PC-9 (cell line): ENCODE measurements around the gene MRPL41. TPM values are rescaled to one million over a fixed set of nuclear protein-coding genes. Genes with fewer than 3 reads are reported as not detected.

Experiments
- BruUV-seq: library from RNA; stranded (reverse); fragments of 400-500 nt; replicated peaks from 2 replicates; lab custom pipeline; 2021; lab: Mats Ljungman, UMichigan
- CTCF ChIA-PET: fragments of 300-600 bp; sonication (Branson Sonifier 250); formaldehyde crosslinking; loops from one replicate; lab custom pipeline; 2022; ENCODE audit warnings: antibody characterized with exemption; lab: Charles Lee
- POLR2A ChIA-PET: fragments of 300-600 bp; sonication (Branson Sonifier 250); formaldehyde crosslinking; loops from one replicate; lab custom pipeline; 2022; ENCODE audit warnings: antibody characterized with exemption; ENCODE audit not compliant: unreplicated experiment; lab: Charles Lee
- DNase-seq, 2 experiments: peaks; one replicate each; pipeline versions ENCODE4 v3.0.0 to v3.0.0-alpha.2; 2015 to 2022; ENCODE audit warnings: mixed read lengths in 1 of 2
- H2AFZ ChIP-seq: fragments of 200-600 bp; sonication (generic); 2 replicates; pipeline ENCODE4 v1.8.1; 2017; ENCODE audit warnings: antibody characterized with exemption
- H3F3A ChIP-seq: fragments of 200-600 bp; sonication (generic); 2 replicates; pipeline ENCODE4 v1.8.1; 2017; ENCODE audit warnings: antibody characterized with exemption, mild to moderate bottlenecking, low read depth; ENCODE audit not compliant: insufficient read depth
- H3K27ac ChIP-seq: fragments of 200-600 bp; sonication (generic); 2 replicates; pipeline ENCODE4 v1.6.1; 2016; ENCODE audit warnings: mixed run types
- H3K27me3 ChIP-seq: fragments of 200-600 bp; sonication (generic); 2 replicates; pipeline ENCODE4 v1.6.1; 2016; ENCODE audit warnings: low read depth, mixed run types; ENCODE audit not compliant: insufficient read depth
- H3K36me3 ChIP-seq: fragments of 200-600 bp; sonication (generic); 2 replicates; pipeline ENCODE4 v1.6.1; 2016; ENCODE audit warnings: low read depth, mixed run types
- H3K4me1 ChIP-seq: fragments of 200-600 bp; sonication (generic); replicated peaks from 2 replicates; pipeline ENCODE4 v1.6.1; 2016; ENCODE audit warnings: mixed run types; ENCODE audit not compliant: insufficient read depth
- H3K4me2 ChIP-seq: fragments of 200-600 bp; sonication (generic); 2 replicates; pipeline ENCODE4 v1.6.1; 2017; ENCODE audit warnings: mixed run types
- H3K4me3 ChIP-seq: fragments of 200-600 bp; sonication (generic); 2 replicates; pipeline ENCODE4 v1.6.1; 2016; ENCODE audit warnings: mixed run types
- H3K79me2 ChIP-seq: fragments of 200-600 bp; sonication (generic); 2 replicates; pipeline ENCODE4 v1.6.1; 2017; ENCODE audit warnings: low read depth, mixed run types
- H3K9me2 ChIP-seq: fragments of 200-600 bp; sonication (generic); 2 replicates; pipeline ENCODE4 v1.8.1; 2017; ENCODE audit warnings: mild to moderate bottlenecking; ENCODE audit not compliant: insufficient read depth
- H3K9me3 ChIP-seq: fragments of 200-600 bp; sonication (generic); 2 replicates; pipeline ENCODE4 v1.8.1; 2016; ENCODE audit warnings: low read depth; ENCODE audit not compliant: insufficient read depth
- H4K20me1 ChIP-seq: fragments of 200-600 bp; sonication (generic); 2 replicates; pipeline ENCODE4 v1.8.1; 2017; ENCODE audit not compliant: insufficient read depth
- EZH2 ChIP-seq: fragments of 200-600 bp; sonication (generic); IDR thresholded peaks from 2 replicates; pipeline ENCODE4 v1.8.0; 2017; ENCODE audit warnings: antibody characterized with exemption, low read depth
- intact Hi-C: fragments of 100-400 bp; cut with micrococcal nuclease; formaldehyde crosslinking; loops from one replicate; pipeline ENCODE4 v1.10.0; 2022; ENCODE audit not compliant: unreplicated experiment
- total RNA-seq: library from RNA; stranded (reverse); gene quantifications from 2 replicates; pipeline ENCODE4 v1.2.3, GENCODE V29; 2021
- TF ChIP-seq, protein P1 (sequence below): fragments of 200-600 bp; sonication (generic); conservative IDR thresholded peaks from 2 replicates; pipeline ENCODE4 v1.6.1; 2017; ENCODE audit warnings: mixed run types, antibody characterized with exemption, mild to moderate bottlenecking, moderate library complexity

The MRPL41 gene
- total RNA-seq, 1 experiment from 2014 or later, result 54.5 TPM

DNA sequence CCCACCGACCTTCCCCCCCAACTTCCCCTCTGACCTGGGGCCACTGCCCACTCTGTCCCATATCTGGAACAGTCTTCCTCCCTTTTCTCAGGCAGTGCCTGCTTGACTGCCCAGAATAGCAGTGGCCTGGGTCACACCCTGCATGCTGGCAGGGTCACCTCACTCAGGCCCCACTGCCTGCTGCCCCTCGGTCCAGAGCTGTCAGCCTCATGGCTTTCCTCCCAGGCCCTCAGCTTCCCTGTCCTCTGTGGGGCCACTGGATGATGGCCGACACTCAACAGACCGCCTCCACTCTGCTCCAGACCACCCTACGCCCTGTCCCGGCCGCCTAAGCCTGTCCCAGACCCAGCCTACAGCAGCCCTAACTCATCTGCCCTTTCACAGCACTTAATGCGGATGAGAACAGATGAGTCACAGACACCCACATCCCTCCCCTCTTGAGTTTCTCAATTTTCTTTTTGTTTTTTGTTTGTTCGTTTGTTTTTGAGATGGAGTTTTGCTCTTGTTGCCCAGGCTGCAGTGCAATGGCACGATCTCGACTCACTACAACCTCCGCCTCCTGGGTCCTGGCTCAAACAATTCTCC, 7.4 kb upstream of the MRPL41 start:
- H3K79me2 ChIP-seq, result no peaks in the 10 kb centered on the region
- no peak overlapping the region for H3K4me2 ChIP-seq
- H3K9me3 ChIP-seq, result no peaks in the 10 kb centered on the region
- no peaks in the 10 kb centered on the region for H3K4me1 ChIP-seq
- ChIA-PET CTCF (interaction anchor here (0.7 kb wide), 1 partner anchor 259 kb away, joined by 4 read pairs; no protein-coding TSS in a partner anchor), POLR2A (no interaction called here)
- no peaks in the 10 kb centered on the region for H3K36me3 ChIP-seq
- H4K20me1 ChIP-seq, result no peaks in the 10 kb centered on the region
- H3K9me2 ChIP-seq, result no peaks in the 10 kb centered on the region
- peaks cover 22% of the 10 kb centered on the region; the same call in 1 of the 2 replicates for H3K27me3 ChIP-seq
- TF ChIP-seq EZH2, result no peak
- TF ChIP-seq, protein P1, sequence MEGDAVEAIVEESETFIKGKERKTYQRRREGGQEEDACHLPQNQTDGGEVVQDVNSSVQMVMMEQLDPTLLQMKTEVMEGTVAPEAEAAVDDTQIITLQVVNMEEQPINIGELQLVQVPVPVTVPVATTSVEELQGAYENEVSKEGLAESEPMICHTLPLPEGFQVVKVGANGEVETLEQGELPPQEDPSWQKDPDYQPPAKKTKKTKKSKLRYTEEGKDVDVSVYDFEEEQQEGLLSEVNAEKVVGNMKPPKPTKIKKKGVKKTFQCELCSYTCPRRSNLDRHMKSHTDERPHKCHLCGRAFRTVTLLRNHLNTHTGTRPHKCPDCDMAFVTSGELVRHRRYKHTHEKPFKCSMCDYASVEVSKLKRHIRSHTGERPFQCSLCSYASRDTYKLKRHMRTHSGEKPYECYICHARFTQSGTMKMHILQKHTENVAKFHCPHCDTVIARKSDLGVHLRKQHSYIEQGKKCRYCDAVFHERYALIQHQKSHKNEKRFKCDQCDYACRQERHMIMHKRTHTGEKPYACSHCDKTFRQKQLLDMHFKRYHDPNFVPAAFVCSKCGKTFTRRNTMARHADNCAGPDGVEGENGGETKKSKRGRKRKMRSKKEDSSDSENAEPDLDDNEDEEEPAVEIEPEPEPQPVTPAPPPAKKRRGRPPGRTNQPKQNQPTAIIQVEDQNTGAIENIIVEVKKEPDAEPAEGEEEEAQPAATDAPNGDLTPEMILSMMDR, result no peak
- H3K4me3 ChIP-seq, result no peak overlapping the region
- intact Hi-C loops, result no loop called here
- BruUV-seq, result no TSS peak
- no peaks in the 10 kb centered on the region; the same call in 1 of the 2 replicates for H3F3A ChIP-seq
- no peak for DNase-seq
- H2AFZ ChIP-seq, result no peak overlapping the region
- no peak overlapping the region for H3K27ac ChIP-seq

DNA sequence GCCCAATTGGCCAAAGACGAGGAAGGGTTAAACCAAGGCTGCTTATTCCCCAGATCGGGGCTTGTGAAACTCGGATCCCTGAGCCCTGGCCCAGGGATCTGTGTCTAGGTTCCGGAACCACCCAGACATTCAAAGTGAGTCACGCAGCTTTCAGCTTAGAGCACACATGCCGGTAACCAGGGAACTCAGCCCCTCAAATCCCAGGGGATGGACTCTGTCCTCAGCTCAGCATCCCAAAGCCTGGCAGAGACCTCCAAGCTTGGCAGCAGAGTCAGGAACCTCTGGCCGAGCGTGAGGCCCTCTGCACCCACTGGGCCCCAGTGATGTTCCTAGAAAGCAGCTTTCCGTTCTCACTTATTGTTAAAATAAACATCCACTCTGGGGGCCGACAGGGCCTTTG, 6.6 kb upstream of the MRPL41 start:
- H3K9me2 ChIP-seq, result no peaks in the 10 kb centered on the region
- peaks cover 22% of the 10 kb centered on the region; the same call in 1 of the 2 replicates for H3K27me3 ChIP-seq
- TF ChIP-seq EZH2, result no peak
- TF ChIP-seq, protein P1, result no peak
- CTCF ChIA-PET, result interaction anchor here (0.6 to 0.7 kb wide), 3 partner anchors 70 to 260 kb away, joined by 3 to 4 read pairs (median 3); no protein-coding TSS in a partner anchor
- intact Hi-C loops, result no loop called here
- H3K4me1 ChIP-seq, result peaks cover 7% of the 10 kb centered on the region
- H3K4me3 ChIP-seq, result no peak overlapping the region
- H3K9me3 ChIP-seq, result no peaks in the 10 kb centered on the region
- BruUV-seq, result no TSS peak
- H2AFZ ChIP-seq, result no peak overlapping the region
- H3K4me2 ChIP-seq, result no peak overlapping the region
- H3F3A ChIP-seq, result peaks cover 7% of the 10 kb centered on the region; the same call in 1 of the 2 replicates
- no peak for DNase-seq
- H3K27ac ChIP-seq, result no peak overlapping the region
- H4K20me1 ChIP-seq, result no peaks in the 10 kb centered on the region
- POLR2A ChIA-PET, result no interaction called here
- no peaks in the 10 kb centered on the region for H3K79me2 ChIP-seq
- no peaks in the 10 kb centered on the region for H3K36me3 ChIP-seq

DNA sequence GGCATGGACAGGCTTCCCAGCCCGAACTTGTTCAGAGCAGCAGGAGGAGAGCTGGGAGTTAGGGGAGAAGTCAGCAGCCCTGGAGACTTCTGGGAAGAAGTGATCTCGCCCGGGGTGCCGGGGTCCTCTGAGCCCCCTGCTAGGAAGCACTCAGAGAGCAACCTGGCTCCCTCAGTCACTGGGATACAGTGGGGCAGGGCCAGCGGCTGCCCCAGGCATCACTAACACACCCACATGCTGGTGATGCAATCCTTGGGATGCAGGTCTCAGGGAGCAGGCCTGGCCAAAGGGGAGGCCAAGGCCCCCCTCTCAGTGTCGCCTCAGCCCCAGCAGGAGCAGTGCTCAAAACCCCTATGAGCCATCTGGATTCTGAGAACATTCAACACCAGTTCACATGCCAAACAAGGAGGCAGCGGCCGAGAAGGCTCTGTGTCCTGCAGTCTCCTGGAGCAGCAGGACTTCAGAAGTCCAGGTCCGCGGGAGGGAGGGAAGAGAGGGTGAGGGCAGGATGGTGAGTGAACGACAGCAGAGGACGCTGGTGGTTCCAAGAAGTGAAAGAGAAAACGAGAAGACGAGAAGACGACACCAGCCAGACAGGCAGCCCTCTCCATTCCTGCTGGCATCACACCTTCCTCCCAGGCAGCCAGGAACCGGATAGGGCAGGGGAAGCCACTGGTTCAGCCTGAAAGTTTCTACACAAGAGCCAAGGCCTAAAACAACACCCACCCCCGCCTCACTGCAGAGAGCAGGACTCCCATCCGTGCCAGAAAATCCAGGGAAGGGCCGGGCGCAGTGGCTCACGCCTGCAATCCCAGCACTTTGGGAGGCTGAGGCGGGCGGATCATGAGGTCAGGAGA, 3.8 kb upstream of the MRPL41 start:
- ChIA-PET CTCF (no interaction called here), POLR2A (no interaction called here)
- Histone ChIP-seq H3F3A (peaks cover 19% of the 10 kb centered on the region), H3K4me2 (no peak overlapping the region), H3K27ac (no peak overlapping the region), H3K36me3 (no peaks in the 10 kb centered on the region), H3K4me1 (peaks cover 8% of the 10 kb centered on the region), H2AFZ (no peak overlapping the region), H3K79me2 (no peaks in the 10 kb centered on the region), H3K4me3 (no peak overlapping the region), H3K9me2 (no peaks in the 10 kb centered on the region), H3K27me3 (peaks cover 7% of the 10 kb centered on the region; the same call in 1 of the 2 replicates), H3K9me3 (no peaks in the 10 kb centered on the region), H4K20me1 (peaks cover 6% of the 10 kb centered on the region; the same call in 1 of the 2 replicates)
- intact Hi-C loops, result no loop called here
- DNase-seq, result no peak
- TF ChIP-seq, protein P1, result no peak
- TF ChIP-seq EZH2, result no peak
- BruUV-seq, result no TSS peak
